Camera-type eye (tissue), 1 donor: ENCODE measurements around the gene KRTAP13-4. TPM values are rescaled to one million over a fixed set of nuclear protein-coding genes. Genes with fewer than 3 reads are reported as not detected.

ENCODE experiments used
- total RNA-seq: library from RNA; depleted of rRNA; stranded (reverse); fragments of >200 nt; gene quantifications from one replicate; pipeline ENCODE4 v1.2.3, GENCODE V29; 2014

Gene KRTAP13-4, protein sequence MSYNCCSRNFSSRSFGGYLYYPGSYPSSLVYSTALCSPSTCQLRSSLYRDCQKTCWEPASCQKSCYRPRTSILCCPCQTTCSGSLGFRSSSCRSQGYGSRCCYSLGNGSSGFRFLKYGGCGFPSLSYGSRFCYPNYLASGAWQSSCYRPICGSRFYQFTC
- not detected for total RNA-seq

GRCh38 chr21:30430170-30430655 is at the start of gene KRTAP13-4:
TSS of gene KRTAP13-4 (plus strand) at chr21:30430220. CDS start at chr21:30430276, 56 bp downstream.

GRCh38 chr21:30395731-30396130 is 34.3 kb upstream of the KRTAP13-4 start, which contains the start of gene KRTAP13-1:
TSS of gene KRTAP13-1 (plus strand) at chr21:30396031. CDS start at chr21:30396087, 56 bp downstream.

GRCh38 chr21:30425826-30426225 is 4.2 kb upstream of the KRTAP13-4 start, which contains the start of gene KRTAP13-3:
TSS of gene KRTAP13-3 (minus strand) at chr21:30425926. CDS start at chr21:30425912, 14 bp downstream.

DNA sequence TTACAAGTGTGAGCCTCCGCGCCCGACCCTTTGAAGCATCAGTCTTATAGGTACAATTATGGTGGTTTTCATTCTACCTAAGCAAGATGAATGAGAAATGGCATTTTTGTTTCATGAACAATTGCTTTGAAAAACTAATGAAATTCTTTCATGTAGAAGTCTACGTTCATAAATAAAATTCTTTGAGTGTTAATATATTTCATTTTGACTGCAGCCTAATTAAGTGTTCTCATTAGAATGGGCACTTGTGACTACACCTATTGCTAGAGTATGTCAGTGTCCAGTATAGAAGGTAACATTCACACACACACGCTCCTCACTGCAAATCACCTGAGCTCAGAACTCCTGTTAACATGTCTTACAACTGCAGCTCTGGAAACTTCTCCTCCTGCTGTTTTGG is 10.0 kb downstream of the KRTAP13-4 start, which contains the start of gene KRTAP15-1:
KRTAP15-1 (plus strand) TSS at position 301 of the 400 bp plus-strand sequence; CDS start at position 354, 53 bp downstream.

DNA sequence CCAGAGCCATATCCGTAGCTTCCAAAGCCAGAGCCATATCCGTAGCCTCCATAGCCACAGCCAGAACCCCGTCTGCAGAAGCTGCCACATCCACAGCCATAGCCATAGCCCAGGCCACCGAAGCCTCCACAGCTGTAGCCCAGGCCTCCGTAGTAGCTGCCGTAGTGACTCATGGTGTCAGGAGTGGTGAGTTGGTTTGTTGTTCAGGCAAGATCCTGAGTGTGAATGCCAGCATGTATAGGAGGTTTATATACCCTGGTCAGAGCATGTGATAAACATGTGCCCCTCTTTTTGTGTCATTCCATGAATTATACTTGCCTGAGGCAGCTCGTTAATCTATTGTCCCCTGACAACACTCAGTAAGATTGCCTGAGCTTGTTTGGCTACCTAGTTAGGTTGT is 50.1 kb downstream of the KRTAP13-4 start, which contains the start of gene KRTAP19-1:
KRTAP19-1 (minus strand) TSS at position 223 of the 400 bp plus-strand sequence; CDS start at position 173, 50 bp downstream.

Other genes starting within 250 kb of the KRTAP13-4 start
- 2.0 TPM for gene CLDN8, start 214.1 kb upstream of the KRTAP13-4 start, total RNA-seq
- gene KRTAP24-1, start 147.3 kb upstream of the KRTAP13-4 start, total RNA-seq, result not detected
- gene KRTAP25-1, start 140.7 kb upstream of the KRTAP13-4 start, total RNA-seq, result not detected
- gene KRTAP26-1, start 109.9 kb upstream of the KRTAP13-4 start, total RNA-seq, result not detected
- not detected for gene KRTAP27-1, start 92.5 kb upstream of the KRTAP13-4 start, total RNA-seq
- not detected for gene KRTAP23-1, start 81.6 kb upstream of the KRTAP13-4 start, total RNA-seq
- not detected for gene KRTAP13-2, start 57.9 kb upstream of the KRTAP13-4 start, total RNA-seq
- not detected for gene KRTAP13-1, start 34.2 kb upstream of the KRTAP13-4 start, total RNA-seq
- not detected for gene KRTAP13-3, start 4.3 kb upstream of the KRTAP13-4 start, total RNA-seq
- gene KRTAP15-1, start 10.1 kb downstream of the KRTAP13-4 start, total RNA-seq, result not detected
- not detected for gene KRTAP19-1, start 50.1 kb downstream of the KRTAP13-4 start, total RNA-seq
- not detected for gene KRTAP19-2, start 57.2 kb downstream of the KRTAP13-4 start, total RNA-seq
- gene KRTAP19-3, start 61.8 kb downstream of the KRTAP13-4 start, total RNA-seq, result not detected
- gene KRTAP19-4, start 66.9 kb downstream of the KRTAP13-4 start, total RNA-seq, result not detected
- not detected for gene KRTAP19-5, start 71.9 kb downstream of the KRTAP13-4 start, total RNA-seq
- gene KRTAP19-6, start 111.6 kb downstream of the KRTAP13-4 start, total RNA-seq, result not detected
- not detected for gene KRTAP19-7, start 131.1 kb downstream of the KRTAP13-4 start, total RNA-seq
- gene KRTAP22-2, start 160.2 kb downstream of the KRTAP13-4 start, total RNA-seq, result not detected
- gene KRTAP6-3, start 162.2 kb downstream of the KRTAP13-4 start, total RNA-seq, result not detected
- gene KRTAP6-2, start 168.7 kb downstream of the KRTAP13-4 start, total RNA-seq, result not detected
- not detected for gene KRTAP22-1, start 170.9 kb downstream of the KRTAP13-4 start, total RNA-seq
- not detected for gene KRTAP6-1, start 183.7 kb downstream of the KRTAP13-4 start, total RNA-seq
- not detected for gene KRTAP20-1, start 186.2 kb downstream of the KRTAP13-4 start, total RNA-seq
- not detected for gene KRTAP20-4, start 190.4 kb downstream of the KRTAP13-4 start, total RNA-seq
- not detected for gene KRTAP20-2, start 205.0 kb downstream of the KRTAP13-4 start, total RNA-seq
- not detected for gene KRTAP20-3, start 212.6 kb downstream of the KRTAP13-4 start, total RNA-seq